HG03575 (cell line): ENCODE data around the gene EME2.

Experiments
- ATAC-seq: cut with Tn5 transposase; IDR thresholded peaks from one replicate; pipeline ENCODE4 v1.9.1; 2021; ENCODE audit not compliant: unreplicated experiment, insufficient number of reproducible peaks, low FRiP score; ENCODE audit errors: extremely low read depth

Gene EME2

DNA sequence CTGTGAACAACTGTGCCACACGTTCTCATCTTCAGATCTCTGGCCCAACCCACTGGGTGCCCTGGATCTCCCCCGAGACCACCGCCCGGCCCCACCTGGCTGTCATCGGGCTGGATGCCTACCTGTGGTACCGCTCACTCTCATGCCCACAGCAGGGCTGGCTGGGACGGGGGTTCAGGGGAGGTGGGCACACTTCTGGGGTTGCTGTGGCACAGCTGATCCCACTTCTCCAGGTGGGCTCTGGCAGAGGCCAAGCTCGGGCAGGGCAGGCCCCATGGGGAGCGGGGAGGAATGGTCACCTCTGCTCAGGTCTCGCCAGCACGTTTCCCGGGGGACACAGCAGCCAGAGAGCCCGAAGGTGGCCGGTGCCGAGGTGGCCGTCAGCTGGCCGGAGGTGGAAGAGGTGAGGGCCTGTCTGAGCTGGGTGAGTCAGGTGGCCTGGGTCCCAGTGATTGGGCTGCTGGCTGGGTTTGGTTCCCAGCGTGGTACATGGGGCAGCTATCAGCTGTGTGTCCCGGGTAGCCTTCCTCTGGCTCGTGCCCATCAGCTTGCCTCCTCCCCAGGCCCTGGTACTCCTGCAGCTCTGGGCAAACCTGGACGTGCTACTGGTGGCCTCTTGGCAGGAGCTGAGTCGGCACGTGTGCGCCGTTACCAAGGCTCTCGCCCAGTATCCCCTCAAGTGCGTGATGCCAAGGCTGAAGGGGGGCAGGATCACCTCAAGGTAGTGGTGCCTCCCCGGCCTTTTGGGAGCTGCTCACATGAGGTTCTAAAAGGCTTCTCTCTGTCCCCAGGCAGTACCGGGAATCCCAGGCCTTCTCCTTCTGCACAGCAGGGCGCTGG is 2.6 kb downstream of the EME2 start:
- ATAC-seq = no peak

DNA sequence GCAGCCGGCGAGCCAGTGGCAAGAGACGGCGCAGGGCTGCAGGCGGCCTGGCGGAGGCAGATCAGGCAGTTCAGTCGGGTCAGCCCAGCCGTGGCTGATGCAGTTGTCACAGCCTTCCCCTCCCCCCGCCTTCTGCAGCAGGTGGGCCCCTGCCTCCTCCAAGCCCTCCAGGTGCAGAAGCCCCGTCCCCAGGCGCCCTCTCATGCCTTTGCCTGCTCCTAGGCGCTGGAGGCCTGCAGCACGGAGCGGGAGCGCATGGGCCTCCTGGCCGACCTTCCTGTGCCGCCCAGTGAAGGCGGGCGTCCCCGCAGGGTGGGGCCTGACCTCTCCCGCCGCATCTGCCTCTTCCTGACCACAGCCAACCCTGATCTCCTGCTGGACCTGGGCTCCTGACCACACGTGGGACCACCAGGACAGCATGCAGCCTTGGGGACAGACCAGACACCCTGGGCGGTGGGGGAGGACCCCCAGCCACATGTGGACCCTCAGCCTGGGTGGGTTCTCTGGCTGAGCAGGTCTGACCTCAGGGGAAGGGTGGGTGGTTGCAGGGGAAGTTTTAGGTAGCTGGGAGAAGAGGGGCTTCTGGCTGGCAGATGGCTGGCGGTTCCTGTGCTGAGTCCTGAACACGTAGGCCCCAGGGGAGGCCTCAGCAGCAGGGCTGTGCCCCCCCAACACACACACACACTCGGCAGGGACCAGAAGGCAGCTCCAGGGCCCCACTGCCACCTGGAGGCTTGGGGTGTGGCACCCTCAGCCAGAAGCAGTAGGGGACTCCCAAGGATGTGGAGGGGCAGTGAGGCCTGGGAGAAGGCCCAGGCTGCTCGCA is 3.4 kb downstream of the EME2 start:
- no peak for ATAC-seq

DNA sequence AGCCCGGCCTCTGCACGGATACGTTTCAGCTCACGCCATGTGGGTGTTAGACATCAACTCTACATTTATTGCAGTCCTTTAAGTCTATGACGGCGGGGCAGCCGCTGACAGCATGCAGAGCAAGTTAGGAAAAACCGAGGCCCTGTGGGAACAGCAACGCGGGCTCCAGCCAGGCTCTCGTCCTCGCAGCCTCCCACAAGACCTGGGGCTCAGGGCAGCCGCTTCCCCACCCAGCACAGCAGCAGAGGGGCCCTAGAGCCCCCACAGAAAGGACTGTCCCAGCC is 4.0 kb downstream of the EME2 start:
- ATAC-seq = no peak

DNA sequence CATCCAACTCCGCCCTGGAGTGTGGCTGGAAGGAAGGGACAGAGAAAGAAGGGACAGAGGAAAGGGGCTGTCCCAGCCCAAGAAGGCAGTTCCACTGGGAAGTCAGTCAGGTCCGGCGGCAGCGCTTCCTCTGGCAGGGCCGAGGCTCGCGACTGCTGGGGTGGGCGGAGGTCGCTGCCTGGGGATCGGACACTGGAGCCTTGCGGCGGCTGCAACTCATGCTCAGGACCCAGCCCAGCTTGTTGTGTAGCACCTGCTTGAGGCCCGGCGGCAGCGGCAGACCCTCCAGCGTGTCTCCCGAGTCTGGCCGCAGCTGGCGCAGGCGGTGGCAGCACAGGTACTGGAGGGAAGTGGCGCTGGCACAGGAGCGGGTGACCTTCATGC is 4.4 kb downstream of the EME2 start:
- no peak for ATAC-seq

DNA sequence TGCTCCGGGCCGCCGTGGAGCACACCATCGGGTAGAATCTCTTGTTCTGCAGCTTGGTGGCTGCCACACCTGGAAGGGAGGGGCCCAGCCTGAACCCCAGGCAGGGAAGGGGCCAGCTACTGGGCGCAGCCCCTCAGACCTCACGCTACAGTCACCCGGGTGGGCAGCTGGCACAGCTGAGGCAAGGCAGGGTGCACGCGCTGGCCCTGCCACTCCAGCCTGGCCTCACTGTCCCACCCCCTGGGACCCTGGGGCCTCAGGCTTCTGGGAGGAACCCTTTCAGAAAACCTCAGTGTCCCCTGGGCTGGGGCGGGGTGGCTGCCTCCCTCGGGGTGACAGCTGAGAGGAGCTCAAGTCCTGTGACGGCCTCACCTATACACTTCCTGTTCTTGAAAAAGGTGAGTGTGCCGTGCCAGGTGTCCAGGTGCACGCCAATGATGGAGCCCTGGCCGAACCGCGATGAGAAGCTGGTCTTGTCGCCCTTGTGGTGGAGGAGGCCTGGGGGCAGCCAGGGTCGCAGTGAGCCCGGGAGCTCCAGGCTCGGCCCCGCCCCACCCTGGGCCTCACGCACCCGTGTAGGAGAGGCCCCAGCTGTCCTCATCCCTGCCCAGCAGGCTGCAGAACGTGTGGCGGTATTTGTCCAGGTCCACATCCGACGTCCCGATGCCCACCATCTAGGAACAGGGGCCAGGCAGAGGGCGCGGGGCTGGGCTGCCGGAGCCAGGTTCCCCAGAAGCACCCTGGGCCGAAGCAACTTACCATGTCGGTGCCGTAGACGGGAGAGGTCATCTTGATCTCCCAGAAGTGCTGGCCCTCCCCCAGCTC is 5.0 kb downstream of the EME2 start:
- ATAC-seq = no peak

DNA sequence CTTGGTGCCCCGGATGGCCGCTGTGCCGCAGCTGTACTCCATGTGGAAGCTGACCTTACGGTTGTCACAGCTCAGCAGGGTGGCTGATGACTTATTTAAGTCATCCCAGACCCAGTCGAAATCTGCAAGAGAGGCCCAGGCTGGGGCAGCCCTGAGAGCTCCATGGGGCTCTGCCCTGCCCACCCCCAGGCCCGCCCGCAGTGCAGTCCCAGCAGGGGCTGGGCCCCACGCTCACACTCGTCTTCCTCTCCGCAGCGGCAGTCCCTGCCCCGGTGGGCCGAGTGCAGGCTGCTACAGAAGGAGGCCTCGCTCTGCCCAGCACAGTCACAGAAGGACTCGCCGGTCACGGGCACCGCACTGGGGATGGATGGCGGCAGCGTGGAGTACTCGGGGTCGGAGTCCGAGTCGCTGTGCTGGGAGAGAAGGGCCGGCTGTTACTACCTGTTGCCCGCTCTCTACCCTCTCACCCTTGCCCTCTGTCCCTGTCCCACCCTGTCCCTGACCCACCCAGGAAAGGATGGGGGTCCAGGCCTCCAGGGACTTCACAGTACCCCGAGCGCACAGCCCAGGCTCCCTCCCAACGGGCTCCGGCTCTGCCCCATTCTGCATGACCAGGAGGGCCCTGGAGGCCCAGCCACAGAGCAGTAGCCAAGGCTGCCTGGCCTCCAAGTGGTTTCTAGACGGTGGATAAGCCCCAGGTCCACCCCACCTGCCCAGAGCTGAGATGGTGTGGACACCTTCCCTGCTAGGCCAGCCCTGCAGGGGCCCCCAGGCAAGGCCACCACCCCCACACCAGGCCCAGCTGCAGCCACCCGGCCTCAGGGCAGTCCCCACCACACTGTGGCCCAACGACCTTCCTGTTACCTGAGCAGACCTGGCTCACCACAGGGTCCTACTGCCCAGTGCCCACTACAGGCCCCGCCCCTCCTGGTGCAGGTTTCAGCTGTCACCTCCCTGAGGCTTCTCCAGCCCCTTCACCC is 5.9 kb downstream of the EME2 start:
- ATAC-seq = no peak

DNA sequence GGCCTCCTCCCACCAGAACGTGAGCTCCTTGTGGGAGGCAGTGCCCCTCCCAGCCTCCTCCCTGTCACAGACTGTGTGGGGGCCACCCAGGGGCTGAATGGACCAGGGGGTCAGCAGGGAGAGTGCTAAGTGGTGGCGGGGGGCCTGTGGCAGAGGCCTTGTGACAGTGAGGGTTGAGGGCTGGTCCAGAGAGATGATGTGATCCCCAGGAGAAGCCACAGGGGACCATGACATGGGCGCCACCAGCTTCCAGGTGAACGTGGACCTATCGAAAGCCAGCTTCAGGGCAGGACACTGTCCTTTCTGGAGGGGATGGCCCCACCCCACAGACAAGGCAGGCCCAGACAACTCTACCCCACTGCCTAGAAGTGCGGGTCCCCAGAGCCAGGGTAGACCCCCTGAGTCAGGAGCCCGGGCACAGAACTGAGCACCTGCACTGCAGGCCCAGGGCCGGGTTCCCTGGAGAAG is 6.7 kb downstream of the EME2 start:
- no peak for ATAC-seq

DNA sequence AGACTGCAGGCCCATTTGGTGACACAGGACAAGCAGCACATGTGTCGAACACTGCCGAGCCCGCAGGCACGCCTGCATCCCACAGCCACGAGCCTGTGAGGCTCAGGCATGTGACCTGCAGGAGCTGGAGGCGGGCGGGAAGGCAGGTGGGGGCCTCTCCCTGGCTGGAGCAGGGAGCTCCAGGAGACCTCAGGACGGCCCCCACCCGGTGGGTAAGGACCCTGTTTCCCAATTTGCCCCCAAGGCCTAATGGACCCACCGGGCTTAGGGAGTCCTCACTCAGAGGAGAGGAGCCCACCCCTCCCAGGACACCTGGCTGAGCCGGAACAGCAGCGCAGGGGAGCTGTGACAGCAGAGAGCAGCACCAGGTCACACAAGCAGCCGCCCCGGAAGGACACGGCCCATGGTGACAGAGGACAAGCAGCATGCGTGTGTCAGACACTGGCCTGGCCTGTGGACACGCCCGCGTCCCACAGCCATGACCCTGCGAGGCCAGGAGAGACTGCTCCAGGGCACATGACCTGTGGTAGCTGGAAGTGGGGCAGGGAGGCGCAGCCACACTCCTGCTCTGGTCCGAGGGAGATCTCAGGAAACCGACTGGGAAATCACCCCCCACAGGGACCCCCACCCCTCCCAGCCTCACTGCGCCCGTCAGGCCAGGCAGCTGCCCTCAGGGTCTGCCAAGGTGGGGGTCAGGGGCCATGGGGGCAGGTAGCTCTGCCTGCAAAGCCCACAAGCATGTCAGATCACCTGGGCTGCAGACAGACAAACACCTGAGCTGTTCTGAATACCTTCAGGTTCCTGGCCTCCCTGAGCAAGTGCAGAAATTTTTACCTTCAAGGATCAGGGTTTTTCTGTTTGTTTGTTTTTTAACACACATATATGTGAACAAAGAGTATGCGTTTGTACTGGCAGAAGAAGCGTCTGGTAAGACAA is 7.4 kb downstream of the EME2 start:
- no peak for ATAC-seq

DNA sequence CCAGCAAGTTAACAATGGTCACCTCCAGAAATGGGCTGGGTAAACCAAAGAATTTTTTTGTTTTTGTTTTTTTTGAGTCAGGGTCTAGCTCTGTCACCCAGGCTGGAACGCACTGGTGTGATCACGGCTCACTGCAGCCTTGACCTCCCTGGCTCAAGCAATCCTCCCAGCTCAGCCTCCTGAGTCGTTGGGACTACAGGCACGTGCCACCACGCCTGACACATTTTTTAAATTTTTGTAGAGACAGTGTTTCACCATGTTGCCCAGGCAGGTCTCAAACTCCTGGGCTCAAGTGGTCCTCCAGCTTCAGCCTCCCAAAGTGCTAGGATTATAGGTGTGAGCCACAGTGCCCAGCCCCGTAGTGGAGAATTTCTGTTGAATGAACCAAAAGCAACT is 8.1 kb downstream of the EME2 start:
- no peak for ATAC-seq

DNA sequence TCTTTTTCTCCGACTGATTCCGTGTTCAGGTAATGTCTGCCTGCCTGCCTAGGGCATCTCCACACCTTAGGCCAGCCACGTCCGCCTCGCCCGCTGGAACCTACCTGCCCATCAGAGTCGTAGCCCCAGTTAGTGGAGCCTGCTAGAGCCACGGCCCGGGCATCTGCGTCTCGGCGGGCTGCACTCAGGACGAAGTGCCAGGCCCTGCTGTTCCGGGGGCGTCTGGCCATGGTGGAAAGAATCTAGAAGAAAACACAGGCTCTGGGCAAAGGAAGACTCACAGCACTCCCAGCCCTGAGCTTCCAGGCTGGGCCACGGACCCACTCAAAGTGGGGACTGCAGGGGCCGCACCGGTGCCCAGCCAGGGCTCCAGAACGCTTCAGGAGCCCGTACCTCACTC is 8.6 kb downstream of the EME2 start:
- no peak for ATAC-seq

DNA sequence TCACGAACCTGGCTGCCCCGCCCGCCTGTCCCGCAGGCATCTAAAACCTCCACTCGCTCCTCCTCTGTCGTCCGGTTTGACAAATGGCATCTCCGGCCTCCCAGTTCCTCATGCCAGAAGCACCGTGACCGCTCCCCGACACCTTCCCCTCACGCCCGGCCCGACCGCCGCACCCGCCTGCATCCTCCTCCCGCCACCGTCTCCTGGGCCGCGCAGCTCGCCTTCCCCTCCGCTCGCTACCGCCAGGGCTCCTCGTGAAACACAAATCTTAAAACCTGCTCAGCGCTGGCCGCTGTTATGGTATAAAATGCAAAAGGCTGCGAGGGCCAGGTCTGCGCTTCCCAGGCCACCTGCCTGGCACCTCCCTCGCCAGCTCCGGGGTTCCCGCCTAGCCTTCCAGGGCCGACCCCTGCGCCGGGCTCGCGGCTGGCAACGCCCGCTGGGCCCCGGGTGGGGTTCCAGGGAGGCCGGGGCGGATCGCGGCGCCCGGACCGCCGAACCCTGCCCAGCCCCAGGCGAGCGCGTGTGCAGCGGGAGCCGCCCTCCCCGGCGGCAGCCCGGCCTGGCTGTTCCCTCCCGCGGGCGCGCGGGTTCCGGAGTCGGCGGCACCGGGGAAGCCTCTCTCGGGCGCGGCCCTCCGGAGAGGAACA is 9.3 kb downstream of the EME2 start:
- ATAC-seq = no peak

DNA sequence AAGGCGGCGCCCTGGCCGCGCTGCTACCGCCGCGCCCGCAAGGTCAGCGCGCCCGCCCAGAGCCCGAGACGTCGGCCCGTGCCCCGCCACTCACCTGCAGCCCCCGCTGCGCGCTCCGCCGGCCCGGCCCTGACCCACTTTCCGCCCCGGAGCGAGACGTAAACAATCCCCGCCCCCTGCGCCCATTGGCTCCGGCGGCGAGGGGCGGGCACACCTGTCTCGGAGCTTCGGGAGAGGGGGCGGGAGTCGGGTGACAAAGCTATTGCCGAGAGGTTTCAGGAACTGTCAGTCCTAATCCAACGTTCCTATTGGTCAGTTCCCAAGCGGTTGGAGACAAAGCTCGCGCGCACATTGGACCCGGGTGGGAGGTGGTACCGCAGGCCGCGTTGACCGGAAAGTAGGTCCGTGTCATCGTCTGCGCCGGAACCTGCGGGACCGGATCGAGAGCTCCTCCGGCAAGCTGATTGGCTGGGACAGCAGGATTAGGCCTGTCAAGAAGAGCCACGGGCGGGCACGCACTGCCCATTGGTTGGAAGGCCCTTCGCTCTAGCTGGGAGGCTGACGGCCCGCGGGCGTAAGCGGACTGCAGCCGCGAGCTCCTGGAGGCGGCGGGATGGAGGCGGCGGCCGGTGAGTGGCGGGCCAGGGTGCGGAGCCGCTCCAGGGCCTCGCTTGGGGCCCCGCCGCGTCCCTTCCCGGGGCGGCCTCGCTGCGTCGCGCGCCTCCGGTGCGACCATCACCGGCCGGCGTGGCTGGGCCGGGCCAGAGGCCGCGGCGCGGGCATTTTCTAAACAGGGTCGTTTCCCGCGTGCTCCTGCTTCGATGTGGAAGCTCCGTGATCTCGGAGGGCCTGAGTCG is 10.0 kb downstream of the EME2 start, which contains the start of the genes NUBP2 and SPSB3:
TSS of gene NUBP2 (plus strand) at position 553 of the 857 bp plus-strand sequence. CDS start at position 614, 61 bp downstream.
TSS of gene SPSB3 (minus strand) at position 164 of the 857 bp plus-strand sequence. CDS start 1,088 bp downstream, outside the sequence.
- peak; percentile 60 for ATAC-seq

DNA sequence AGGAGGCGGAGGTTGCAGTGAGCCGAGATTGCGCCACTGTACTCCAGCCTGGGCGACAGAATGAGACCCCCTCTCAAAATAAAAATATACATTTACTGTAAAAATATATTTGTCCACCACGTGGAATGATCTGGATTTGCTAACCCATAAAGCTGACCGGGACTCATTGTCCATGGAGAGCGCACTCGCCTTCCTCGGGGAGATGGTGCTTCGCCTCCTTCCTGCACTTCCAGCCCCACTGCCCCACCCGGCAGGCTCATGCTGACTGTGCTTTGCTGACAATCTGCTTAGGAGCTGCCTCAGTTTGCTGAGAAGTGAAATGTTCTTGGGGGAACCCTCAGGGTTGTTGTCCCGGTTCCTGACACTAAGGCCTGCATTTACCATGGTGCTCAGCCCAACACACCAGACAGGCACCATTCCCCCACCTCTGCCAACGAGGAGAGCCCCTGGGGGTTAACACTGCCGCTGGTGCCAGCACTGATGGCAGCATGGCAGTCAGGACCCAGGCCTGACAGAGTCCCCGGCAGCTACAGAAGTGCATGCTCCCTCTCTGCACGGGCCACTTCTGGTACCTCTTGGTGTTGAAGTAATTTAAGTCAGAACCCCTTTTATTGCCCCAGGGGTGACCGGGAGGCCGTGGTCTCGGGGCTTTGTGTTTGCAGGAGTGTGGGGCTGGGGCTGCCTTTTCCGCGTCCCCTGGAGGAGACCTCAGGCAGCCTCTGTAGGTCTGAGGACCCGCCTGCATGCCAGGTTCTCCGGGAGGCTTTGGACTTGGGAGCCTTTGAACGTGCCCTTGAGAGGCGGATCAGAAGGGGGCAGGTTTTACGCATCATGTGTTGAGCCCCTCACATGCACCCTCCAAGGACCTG is 12.6 kb downstream of the EME2 start:
- ATAC-seq = no peak

DNA sequence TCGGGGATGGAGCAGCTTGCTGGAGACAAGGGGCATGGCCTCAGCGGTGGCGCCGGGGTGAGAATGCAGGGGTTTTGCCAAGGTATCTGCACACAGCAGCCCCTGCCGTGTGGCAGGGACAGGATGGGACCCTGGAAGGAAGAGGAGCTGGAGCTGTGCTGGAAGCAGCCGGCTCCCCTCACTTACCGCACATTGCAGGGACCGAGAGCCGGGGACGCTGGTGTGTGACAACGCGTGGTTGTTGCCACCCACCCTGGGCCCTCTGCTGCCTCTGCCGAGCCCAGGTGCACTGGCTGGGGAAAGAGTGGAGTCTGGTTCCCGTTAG is 13.2 kb downstream of the EME2 start:
- no peak for ATAC-seq
